WTC11 (cell line): Measurements from ENCODE around the gene STK35.

ENCODE experiments used
- ATF3 ChIP-seq: sonication (generic); formaldehyde crosslinking; conservative IDR thresholded peaks from 2 replicates; pipeline ENCODE4 v1.8.1; 2022; ENCODE audit warnings: mild to moderate bottlenecking, missing genetic modification reagents
- ATF6 ChIP-seq: sonication (generic); formaldehyde crosslinking; IDR thresholded peaks from 2 replicates; pipeline ENCODE4 v1.8.1; 2023; ENCODE audit warnings: mild to moderate bottlenecking, missing genetic modification reagents
- CREB1 ChIP-seq: sonication (generic); formaldehyde crosslinking; IDR thresholded peaks from 2 replicates; pipeline ENCODE4 v1.8.0; 2023; ENCODE audit warnings: mild to moderate bottlenecking, missing genetic modification reagents
- CREM ChIP-seq: sonication (generic); formaldehyde crosslinking; IDR thresholded peaks from 2 replicates; pipeline ENCODE4 v1.8.1; 2022; ENCODE audit warnings: mild to moderate bottlenecking, missing genetic modification reagents, moderate library complexity
- CTCF ChIP-seq: fragments of 200-600 bp; IDR thresholded peaks from 2 replicates; pipeline ENCODE4 v1.8.0; 2022; ENCODE audit warnings: antibody characterized with exemption
- E2F4 ChIP-seq: sonication (generic); formaldehyde crosslinking; IDR thresholded peaks from 2 replicates; pipeline ENCODE4 v1.8.1; 2022; ENCODE audit warnings: low read depth, mild to moderate bottlenecking, moderate library complexity, missing genetic modification reagents, borderline replicate concordance
- E2F5 ChIP-seq: sonication (generic); formaldehyde crosslinking; IDR thresholded peaks from 2 replicates; pipeline ENCODE4 v1.8.1; 2022; ENCODE audit warnings: mild to moderate bottlenecking, moderate library complexity, missing genetic modification reagents
- IRF2 ChIP-seq: sonication (generic); formaldehyde crosslinking; IDR thresholded peaks from 2 replicates; pipeline ENCODE4 v1.8.0; 2022; ENCODE audit warnings: low read depth, missing genetic modification reagents, borderline replicate concordance
- STAT6 ChIP-seq: sonication (generic); formaldehyde crosslinking; conservative IDR thresholded peaks from 2 replicates; pipeline ENCODE4 v1.8.1; 2023; ENCODE audit warnings: mild to moderate bottlenecking, low read depth, missing genetic modification reagents, moderate library complexity
- USF2 ChIP-seq: sonication (generic); formaldehyde crosslinking; IDR thresholded peaks from 2 replicates; pipeline ENCODE4 v1.8.1; 2023; ENCODE audit warnings: mild to moderate bottlenecking, missing genetic modification reagents, moderate library complexity
- ZNF317 ChIP-seq: sonication (generic); formaldehyde crosslinking; IDR thresholded peaks from 2 replicates; pipeline ENCODE4 v1.8.1; 2023; ENCODE audit warnings: low read depth, mild to moderate bottlenecking, moderate library complexity, missing genetic modification reagents, borderline replicate concordance

- no peak for TF ChIP-seq E2F5 (CRISPR knock-in tag)
- TF ChIP-seq CTCF, result no peak
- TF ChIP-seq E2F4, result no peak
- TF ChIP-seq ZNF317 (CRISPR knock-in tag), result no peak
- no peak for TF ChIP-seq CREM (CRISPR knock-in tag)
- no peak for TF ChIP-seq STAT6 (CRISPR knock-in tag)
- TF ChIP-seq IRF2, result no peak
- no peak for TF ChIP-seq USF2
- TF ChIP-seq ATF6 (CRISPR knock-in tag), result no peak
- no peak for TF ChIP-seq ATF3 (CRISPR knock-in tag)
- TF ChIP-seq CREB1 (CRISPR knock-in tag), result no peak
Measured at GRCh38 chr20:2084703-2085102, 16.9 kb upstream of the STK35 start.
